Stomach (tissue), 9 donors: Measurements from ENCODE around the gene VSTM2B. TPM values are rescaled to one million over a fixed set of nuclear protein-coding genes. Genes with fewer than 3 reads are reported as not detected.

ENCODE experiments used
- DNase-seq, 2 donors: peaks; one replicate each; pipeline versions ENCODE4 v3.0.0 to v3.0.0-alpha.2; 2013 to 2019
- H3K27ac ChIP-seq, 5 donors: fragments of 200-600 bp in 4 of 5; sonication (generic) in 4 of 5; one replicate each; pipeline ENCODE4 v1.5.1; 2013 to 2019; ENCODE audit warnings: mild to moderate bottlenecking in 1 of 5, moderate library complexity in 1 of 5
- H3K27me3 ChIP-seq, 3 donors: fragments of 200-600 bp; sonication (generic); one replicate each; pipeline ENCODE4 v1.5.1; 2017 to 2019; ENCODE audit warnings: mixed run types in 1 of 3
- H3K36me3 ChIP-seq, 4 donors: fragments of 200-600 bp; sonication (generic); 1 replicate in 3 of 4; 2 replicates in 1 of 4; pipeline ENCODE4 v1.5.1; 2016 to 2019
- H3K4me1 ChIP-seq, 4 donors: fragments of 200-600 bp; sonication (generic); one replicate each; pipeline ENCODE4 v1.5.1; 2016 to 2019
- H3K4me3 ChIP-seq, 4 donors: fragments of 200-600 bp; sonication (generic) in 3 of 4; one replicate each; pipeline ENCODE4 v1.5.1; 2016 to 2019; ENCODE audit warnings: mild to moderate bottlenecking in 1 of 4
- H3K9me3 ChIP-seq, 4 donors: fragments of 200-600 bp; sonication (generic); one replicate each; pipeline ENCODE4 v1.5.1; 2016 to 2019
- CTCF ChIP-seq, 7 experiments: fragments of 450-650 bp in 4 of 7; fragments of 200-600 bp in 3 of 7; sonication (generic) in 3 of 7; IDR thresholded peaks; one replicate each; pipeline ENCODE4 v1.5.1; 2016 to 2019; ENCODE audit warnings: antibody characterized with exemption in 7 of 7, control low read depth in 2 of 7, mild to moderate bottlenecking in 1 of 7
- EP300 ChIP-seq: sonication (generic); formaldehyde crosslinking; IDR thresholded peaks from one replicate; pipeline ENCODE4 v1.6.1; 2017; ENCODE audit warnings: antibody characterized with exemption
- POLR2A ChIP-seq, 4 donors: fragments of 450-650 bp; IDR thresholded peaks; one replicate each; pipeline ENCODE4 v1.6.1; 2016; ENCODE audit warnings: antibody characterized with exemption in 4 of 4, control low read depth in 2 of 4, mild to moderate bottlenecking in 1 of 4, moderate library complexity in 1 of 4
- POLR2AphosphoS5 ChIP-seq, 3 donors: sonication (generic); formaldehyde crosslinking; IDR thresholded peaks; one replicate each; pipeline ENCODE4 v1.6.1; 2016; ENCODE audit warnings: antibody characterized with exemption in 3 of 3
- WGBS, 5 donors: extraction: QIAGEN DNeasy Blood & Tissue Kit in 3 of 5; methylation state at CpG; one replicate each; pipeline versions ENCODE4 v1.1.5 to v1.1.7; 2013 to 2018; 5-methylcytosine and 5-hydroxymethylcytosine counted together
- intact Hi-C: fragments of 100-400 bp; cut with DNase I; formaldehyde crosslinking; loops from one replicate; pipeline ENCODE4 v1.15.1; 2023; ENCODE audit warnings: low total_unique reads
- polyA plus RNA-seq, 3 donors: library from polyadenylated mRNA; stranded (reverse); fragments of 200-250 nt; gene quantifications; one replicate each; pipeline ENCODE4 v1.2.3, GENCODE V29; 2013
- total RNA-seq, 5 donors: library from RNA; depleted of rRNA; stranded (reverse); fragments of >200 nt; gene quantifications; one replicate each; pipeline versions ENCODE4 v1.1.0 to v1.2.3, GENCODE V29; 2014 to 2016
- donor health status: healthy with polysubstance abuse.
- donor health status: Bipolar disorder and iron deficiency.
- donor health status: healthy.

Gene VSTM2B
- total and polyA plus RNA-seq, 8 donors = not detected

GRCh38 chr19:29497241-29497640 is 28.6 kb upstream of the VSTM2B start:
- peaks cover 0 to 2% (median 0%) of the 10 kb centered on the region in 4 donors for H3K4me1 ChIP-seq
- no peaks in the 10 kb centered on the region for H3K9me3 ChIP-seq
- DNase-seq = no peak
- intact Hi-C loops = no loop called here
- H3K27ac ChIP-seq = no peak overlapping the region
- H3K4me3 ChIP-seq = no peak overlapping the region
- H3K36me3 ChIP-seq = no peaks in the 10 kb centered on the region
- 55 to 61% (median 58%) methylated on average over 3 of the region's 3 CpGs for WGBS, 5 donors
- TF ChIP-seq POLR2AphosphoS5 (IDR thresholded peaks at IDR 0.05) (no peak), CTCF (IDR thresholded peaks at IDR 0.05) (no peak), POLR2A (IDR thresholded peaks at IDR 0.05) (no peak), EP300 (no peak)
- H3K27me3 ChIP-seq = peaks cover 0 to 37% (median 3%) of the 10 kb centered on the region in 3 donors

GRCh38 chr19:29497686-29498436 is 27.9 kb upstream of the VSTM2B start:
- Histone ChIP-seq H3K36me3 (no peaks in the 10 kb centered on the region), H3K4me3 (no peak overlapping the region)
- TF ChIP-seq EP300 (no peak), CTCF (IDR thresholded peaks at IDR 0.05) (no peak), POLR2A (IDR thresholded peaks at IDR 0.05) (no peak), POLR2AphosphoS5 (IDR thresholded peaks at IDR 0.05) (no peak)

GRCh38 chr19:29499261-29499920 is 26.4 kb upstream of the VSTM2B start:
- WGBS, 5 donors = 73 to 78% (median 75%) methylated on average over 12 to 14 of the region's 14 CpGs
- H3K9me3 ChIP-seq = no peaks in the 10 kb centered on the region
- H3K27me3 ChIP-seq = peaks cover 0 to 26% (median 3%) of the 10 kb centered on the region in 3 donors
- TF ChIP-seq POLR2A (IDR thresholded peaks at IDR 0.05) (no peak), EP300 (no peak), CTCF (IDR thresholded peaks at IDR 0.05) (no peak), POLR2AphosphoS5 (IDR thresholded peaks at IDR 0.05) (no peak)
- no peak for DNase-seq
- intact Hi-C loops = no loop called here
- no peaks in the 10 kb centered on the region for H3K36me3 ChIP-seq
- H3K27ac ChIP-seq = no peak overlapping the region
- no peaks in the 10 kb centered on the region for H3K4me1 ChIP-seq
- H3K4me3 ChIP-seq = no peak overlapping the region

More at GRCh38 chr19:29497686-29498436, 27.9 kb upstream of the VSTM2B start:
- intact Hi-C loops = no loop called here
- Histone ChIP-seq H3K4me1 (no peaks in the 10 kb centered on the region), H3K27ac (no peak overlapping the region), H3K27me3 (peaks cover 0 to 32% (median 3%) of the 10 kb centered on the region in 3 donors), H3K9me3 (no peaks in the 10 kb centered on the region)
- no peak for DNase-seq
- 67 to 77% (median 75%) methylated on average over 9 to 12 of the region's 12 CpGs for WGBS, 5 donors

DNA sequence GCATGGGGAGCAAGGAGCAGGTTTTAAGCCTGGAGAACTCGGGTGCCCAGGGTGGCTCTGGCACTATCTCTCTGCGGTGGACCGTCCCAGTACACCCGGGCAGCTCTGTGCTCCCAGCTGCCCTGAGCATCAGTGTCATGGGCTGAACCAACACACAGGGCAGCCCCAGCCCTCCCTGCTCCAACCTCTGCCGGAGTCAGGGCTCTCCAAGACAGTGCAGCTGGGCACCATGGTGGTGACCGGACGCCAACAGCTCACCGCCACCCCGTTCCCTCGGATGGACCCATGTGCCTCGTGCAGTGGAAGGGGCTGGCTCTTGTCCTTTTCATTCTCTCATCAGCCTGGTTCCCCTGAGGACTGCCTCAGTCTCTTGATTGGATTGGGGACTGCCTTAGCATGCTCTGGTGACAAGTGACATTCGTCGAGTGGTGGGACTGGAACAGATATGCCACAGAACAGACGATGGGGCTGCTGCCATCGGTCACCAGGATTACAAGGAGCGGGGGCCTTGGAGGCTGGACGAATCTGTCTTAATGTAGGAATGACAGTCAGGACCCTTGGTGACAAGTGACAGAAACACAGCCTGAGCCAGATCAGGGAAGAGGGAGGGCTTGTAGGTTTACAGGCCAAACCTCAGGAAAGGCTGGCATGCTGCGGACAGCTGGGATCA is 25.7 kb upstream of the VSTM2B start:
- DNase-seq = no peak
- no peaks in the 10 kb centered on the region for H3K36me3 ChIP-seq
- H3K27me3 ChIP-seq = peaks cover 0 to 30% (median 3%) of the 10 kb centered on the region in 3 donors
- no peaks in the 10 kb centered on the region for H3K4me1 ChIP-seq
- H3K27ac ChIP-seq = no peak overlapping the region
- intact Hi-C loops = no loop called here
- H3K4me3 ChIP-seq = no peak overlapping the region
- no peaks in the 10 kb centered on the region for H3K9me3 ChIP-seq
- 81 to 87% (median 84%) methylated on average over 17 to 18 of the region's 18 CpGs for WGBS, 5 donors
- TF ChIP-seq POLR2A (IDR thresholded peaks at IDR 0.05) (no peak), POLR2AphosphoS5 (IDR thresholded peaks at IDR 0.05) (no peak), CTCF (IDR thresholded peaks at IDR 0.05) (no peak), EP300 (no peak)
